K562 treated with DMSO at 1 percent for 4 hours (cell line): ENCODE measurements around the gene SLK. TPM values are rescaled to one million over a fixed set of nuclear protein-coding genes. Genes with fewer than 3 reads are reported as not detected.

Experiments
- total RNA-seq: library from RNA; unstranded; fragments of 300-600 nt; gene quantifications from 2 replicates; pipeline ENCODE4 v1.2.3, GENCODE V29; 2022; ENCODE audit not compliant: insufficient read depth

Gene SLK
- 12.4 and 16.8 TPM in 2 replicates for total RNA-seq

DNA sequence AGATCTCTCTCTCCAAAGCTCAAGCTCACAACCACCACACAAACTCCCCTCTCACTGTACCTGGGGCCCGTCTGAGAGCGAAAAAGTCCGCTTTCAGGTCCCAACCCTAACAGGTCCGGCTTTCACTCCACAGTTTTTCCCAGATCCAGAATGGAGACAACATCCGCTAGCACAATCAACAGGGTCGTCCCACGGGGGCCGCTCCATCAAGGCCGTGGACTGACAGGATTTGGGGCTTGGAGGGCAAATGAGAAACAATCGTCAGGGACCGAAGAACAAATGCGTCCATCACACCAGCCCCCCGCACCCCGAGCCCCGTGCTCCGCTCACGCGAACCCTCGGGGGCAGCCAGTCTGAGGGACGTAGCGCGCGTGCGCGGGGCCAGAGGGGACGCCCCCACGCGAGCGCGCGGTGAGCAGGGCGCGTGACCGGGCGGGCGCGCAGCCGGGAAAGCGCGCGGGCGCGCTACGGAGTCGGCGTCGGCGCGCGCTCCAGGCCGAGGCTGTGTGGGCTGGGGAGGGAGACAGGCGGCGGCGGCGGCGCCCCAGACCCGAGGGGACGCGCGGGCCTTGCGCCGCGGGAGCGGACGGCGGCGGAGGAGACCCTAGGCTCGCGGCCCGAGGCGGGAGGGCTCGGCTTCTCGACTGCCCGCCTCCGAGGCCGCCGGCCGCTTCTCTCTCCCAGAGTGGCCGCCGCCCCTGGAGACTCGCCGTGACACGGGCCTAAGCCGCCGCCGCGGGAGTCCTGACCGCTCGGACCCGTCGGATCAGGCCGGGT, at the start of gene SLK:
SLK (plus strand) TSS at position 470 of the 777 bp plus-strand sequence. CDS start 606 bp downstream, outside the sequence.

DNA sequence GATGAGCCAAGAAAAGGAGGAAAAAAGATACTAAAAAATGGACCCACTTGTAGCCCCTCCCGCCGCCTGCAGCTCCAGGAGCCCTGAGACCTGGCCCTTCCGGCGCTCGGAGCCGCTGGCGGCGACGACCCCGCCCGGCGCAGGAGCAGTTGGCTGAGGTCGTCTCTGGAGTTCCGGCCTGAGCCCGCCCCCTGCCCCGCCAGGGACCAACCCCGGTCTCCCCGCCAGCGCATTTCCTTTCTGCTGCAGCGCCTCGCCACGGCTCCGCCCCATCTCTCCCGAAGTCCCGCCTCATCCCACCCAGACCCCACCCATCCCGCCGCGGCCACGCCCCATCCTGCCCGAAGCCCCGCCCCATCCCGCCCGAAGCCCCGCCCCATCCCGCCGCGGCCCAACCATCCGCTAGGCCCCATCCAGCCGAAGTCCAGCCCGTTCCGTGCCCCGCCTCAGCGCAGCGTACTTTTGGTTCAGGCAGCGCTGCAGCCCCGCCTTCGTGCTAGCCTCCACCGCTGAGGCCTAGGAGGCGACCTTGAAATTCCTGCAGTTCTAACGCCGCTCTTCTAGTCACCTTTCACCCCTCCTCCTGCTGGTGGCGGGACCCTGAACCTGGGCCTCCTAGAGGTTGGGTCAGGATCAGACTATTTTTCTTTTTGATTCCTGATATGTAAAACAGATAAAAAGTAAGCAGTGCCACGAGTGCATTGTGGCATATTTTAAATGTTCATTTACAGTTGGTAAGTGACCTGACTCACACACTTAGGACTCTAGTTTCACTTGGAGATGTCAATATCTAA, 48.7 kb upstream of the SLK start, which contains the start of gene STN1:
STN1 (minus strand) TSS at position 132 of the 794 bp plus-strand sequence. CDS start 590 bp downstream, outside the sequence.

Other genes starting within 250 kb of the SLK start
- 1.1 and 1.6 TPM in 2 replicates for gene SH3PXD2A, start 111.6 kb upstream of the SLK start, total RNA-seq
- gene STN1, start 49.0 kb upstream of the SLK start, total RNA-seq, result 7.5 and 11.2 TPM in 2 replicates
- not detected in 2 replicates for gene COL17A1, start 118.7 kb downstream of the SLK start, total RNA-seq
- gene SFR1, start 155.0 kb downstream of the SLK start, total RNA-seq, result 1.9 and 2.0 TPM in 2 replicates